ELF-1 (cell line): ENCODE measurements around the gene ZZZ3.
"Not testable (repeated sequence)": the region's sequence is repeated elsewhere in the genome, so short reads cannot be mapped to it uniquely, and the experiment has no call there.

Source experiments
- DNase-seq: peaks from one replicate; pipeline ENCODE4 v3.0.0-alpha.2; 2016; ENCODE audit warnings: low read depth, low spot score

ZZZ3 gene

GRCh38 chr1:77671836-77672235 lies 10.6 kb downstream of the ZZZ3 start:
- DNase-seq: no peak

DNA sequence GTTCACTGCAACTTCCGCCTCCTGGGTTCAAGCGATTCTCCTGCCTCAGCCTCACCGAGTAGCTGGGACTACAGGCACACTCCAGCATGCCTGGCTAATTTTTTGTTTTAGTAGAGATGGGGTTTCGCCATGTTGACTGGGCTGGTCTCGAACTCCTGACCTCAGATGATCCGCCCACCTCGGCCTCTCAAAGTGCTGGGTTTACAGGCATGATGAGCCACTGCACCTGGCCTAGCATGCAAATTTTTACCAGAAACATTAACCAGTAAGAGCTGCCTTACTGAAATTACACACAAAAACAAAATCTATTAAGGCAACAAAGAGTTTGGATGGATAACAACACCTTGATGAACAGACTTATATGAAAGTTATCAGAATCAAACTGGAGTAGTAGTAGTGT lies 12.1 kb downstream of the ZZZ3 start:
- DNase-seq: no peak

- DNase-seq: no peak
These were observed 13.5 kb downstream of the ZZZ3 start for GRCh38 chr1:77668924-77669449.

GRCh38 chr1:77664939-77665516 lies 17.4 kb downstream of the ZZZ3 start:
- DNase-seq: no peak

GRCh38 chr1:77661696-77662095 lies 20.8 kb downstream of the ZZZ3 start:
- DNase-seq: no peak

- no peak for DNase-seq
These were observed 22.4 kb downstream of the ZZZ3 start for GRCh38 chr1:77659879-77660593.

DNA sequence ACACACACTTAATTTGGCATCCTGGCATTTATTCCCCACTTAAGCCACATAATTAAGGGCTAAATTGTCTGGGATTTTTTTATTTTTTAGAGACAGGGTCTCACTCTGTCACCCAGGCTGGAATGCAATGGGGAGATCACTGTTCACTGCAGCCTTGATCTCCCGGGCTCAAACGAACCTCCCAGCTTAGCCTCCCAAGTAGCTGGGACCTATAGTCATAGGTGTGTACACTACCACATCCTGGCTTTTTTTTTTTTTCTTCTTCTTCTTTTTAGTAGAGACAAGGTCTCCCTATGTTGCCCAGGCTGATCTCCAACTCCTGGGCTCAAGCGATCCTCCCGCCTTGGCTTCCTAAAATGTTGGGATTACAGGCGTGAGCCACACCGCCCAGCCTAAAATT lies 24.2 kb downstream of the ZZZ3 start:
- DNase-seq: no peak

DNA sequence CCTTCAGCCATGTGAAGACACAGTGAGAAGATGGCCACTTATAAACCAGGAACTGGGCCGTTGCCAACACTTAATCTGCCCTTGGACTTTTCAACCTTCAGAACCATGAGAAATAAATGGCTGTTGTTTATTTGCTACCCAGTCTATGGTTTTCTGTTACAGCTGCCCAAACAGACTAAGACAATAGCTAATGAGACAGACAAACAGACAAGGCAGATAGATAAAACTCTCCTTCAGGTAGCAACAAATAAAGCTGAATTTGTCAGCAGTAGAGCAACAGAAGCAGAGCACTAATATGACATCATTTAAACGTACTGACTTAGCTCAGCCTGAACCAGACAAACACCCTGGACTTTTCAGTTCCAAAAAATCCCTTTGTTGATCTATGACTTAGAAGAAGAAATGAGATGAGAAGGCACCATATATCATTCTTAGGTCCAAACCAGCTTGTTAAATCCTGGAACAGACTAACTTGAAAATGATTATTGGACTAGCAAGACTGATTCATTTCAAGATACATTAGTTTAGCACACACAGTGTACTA lies 27.0 kb downstream of the ZZZ3 start:
- no peak for DNase-seq

- DNase-seq: no peak
These were observed 29.4 kb downstream of the ZZZ3 start for GRCh38 chr1:77652970-77653516.

DNA sequence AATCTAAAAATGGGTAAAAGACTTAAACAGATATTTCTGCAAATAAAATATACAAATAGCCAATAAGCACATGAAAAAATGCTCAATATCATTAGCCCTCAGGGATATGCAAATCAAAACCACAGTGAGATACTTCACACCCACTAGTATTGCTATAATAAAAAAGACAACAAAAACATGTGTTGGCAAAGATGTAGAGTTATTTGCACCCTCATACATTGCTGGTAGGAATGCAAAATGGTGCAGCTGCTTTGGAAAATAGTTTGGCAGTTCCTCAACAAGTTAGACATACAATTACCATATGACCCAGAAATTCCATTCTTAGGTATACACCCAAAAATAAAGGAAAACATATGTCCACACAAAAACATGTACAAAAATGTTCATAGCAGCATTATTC lies 30.2 kb downstream of the ZZZ3 start:
- no peak for DNase-seq

DNA sequence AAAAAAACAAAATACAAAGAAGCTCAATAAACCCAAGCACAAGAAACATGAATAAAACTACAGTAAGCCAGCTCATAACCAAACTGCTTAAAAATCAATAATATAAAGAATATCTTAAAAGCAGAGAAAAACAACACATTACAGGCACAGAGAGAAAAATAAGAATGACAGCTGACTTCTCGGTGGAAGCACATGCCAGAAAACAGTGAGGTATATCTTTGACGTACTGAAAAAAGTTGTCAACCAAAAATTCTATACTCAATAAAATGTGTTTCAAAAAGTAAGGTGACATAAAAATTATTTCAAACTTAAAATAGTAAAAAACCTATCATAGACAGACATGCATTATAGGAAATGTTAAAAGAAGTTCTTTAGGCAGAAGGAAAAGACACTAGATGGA lies 33.3 kb downstream of the ZZZ3 start:
- DNase-seq: no peak

GRCh38 chr1:77646224-77646623 lies 36.2 kb downstream of the ZZZ3 start:
- DNase-seq: not testable (repeated sequence)

DNA sequence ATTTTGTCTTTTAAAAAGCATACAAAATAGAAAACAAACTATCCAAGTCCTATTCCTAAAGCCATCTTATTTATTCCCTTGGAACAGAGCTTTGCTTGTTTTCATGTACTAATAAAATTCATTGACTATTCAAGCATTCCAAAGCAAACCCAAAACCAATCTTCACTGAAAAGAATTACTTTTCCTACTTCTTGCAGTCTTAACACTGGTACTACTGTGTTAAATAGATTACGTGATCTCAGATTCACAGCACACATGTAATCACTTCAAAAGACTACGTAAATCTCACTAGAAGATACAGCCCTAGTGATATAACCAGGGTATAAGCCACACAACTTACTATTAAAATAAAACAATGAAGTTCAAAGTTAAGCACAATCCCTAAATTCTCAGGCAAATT lies 39.0 kb downstream of the ZZZ3 start:
- DNase-seq: no peak

GRCh38 chr1:77642941-77643340 lies 39.5 kb downstream of the ZZZ3 start:
- DNase-seq: no peak

GRCh38 chr1:77642196-77642595 lies 40.3 kb downstream of the ZZZ3 start:
- no peak for DNase-seq

DNA sequence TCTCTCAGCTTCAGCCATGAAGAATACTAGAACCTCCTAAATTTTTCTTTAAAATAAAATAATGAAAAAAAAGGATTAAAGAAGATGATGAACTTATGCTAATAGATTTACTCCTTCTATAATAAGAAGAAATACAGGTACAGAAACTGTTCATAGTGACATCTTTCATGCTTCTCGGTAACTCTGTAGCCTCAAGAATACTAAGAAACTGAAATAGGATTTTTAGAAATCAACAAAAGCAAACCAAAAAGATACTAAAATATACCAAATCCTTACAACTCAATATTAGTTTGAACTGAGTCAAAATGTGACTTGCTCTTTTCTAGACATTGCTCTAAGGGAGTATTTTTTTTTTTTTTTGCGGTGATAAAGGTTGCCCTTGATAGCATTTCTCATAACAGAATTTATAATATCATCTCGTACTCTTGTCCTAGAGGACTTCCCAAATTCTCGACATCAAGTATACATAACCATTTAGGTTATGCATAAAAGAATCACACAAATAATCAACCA lies 42.8 kb downstream of the ZZZ3 start:
- no peak for DNase-seq

DNA sequence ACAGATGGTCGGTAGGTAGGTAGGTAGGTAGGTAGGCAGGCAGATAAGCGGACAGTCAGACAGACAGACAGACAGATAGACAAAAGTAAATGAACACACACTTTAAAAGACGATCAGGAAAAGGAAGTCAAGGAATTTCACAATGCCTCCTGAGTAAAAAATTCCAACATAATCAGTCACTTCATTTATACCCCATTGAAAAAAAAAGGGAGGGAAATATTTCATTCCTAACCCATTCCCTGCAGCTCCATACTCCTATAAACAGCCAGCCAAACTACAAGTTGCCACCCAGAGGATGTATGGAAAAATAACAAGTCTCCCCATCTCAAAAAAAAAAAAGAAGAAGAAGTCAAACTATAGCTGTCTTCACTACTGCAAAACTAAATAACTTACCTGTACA lies 43.4 kb downstream of the ZZZ3 start:
- no peak for DNase-seq

- no peak for DNase-seq
These were observed 45.6 kb downstream of the ZZZ3 start for GRCh38 chr1:77636864-77637263.
